GM18499 (cell line): ENCODE measurements around the gene SNAP91.
A peak's percentile ranks its signal among the peaks of the same experiment; 100 is the strongest.
"Not testable (repeated sequence)": the region's sequence is repeated elsewhere in the genome, so short reads cannot be mapped to it uniquely, and the experiment has no call there.

Experiments used
- ATAC-seq: cut with Tn5 transposase; IDR thresholded peaks from one replicate; pipeline ENCODE4 v1.9.1; 2021; ENCODE audit warnings: moderate number of reproducible peaks; ENCODE audit not compliant: insufficient read depth, unreplicated experiment

Gene SNAP91

GRCh38 chr6:83558975-83559374, 149.9 kb downstream of the SNAP91 start:
- no peak for ATAC-seq

- ATAC-seq: no peak
Observed at GRCh38 chr6:83556871-83557270, 152.0 kb downstream of the SNAP91 start.

GRCh38 chr6:83551748-83552147, 157.2 kb downstream of the SNAP91 start:
- not testable (repeated sequence) for ATAC-seq

- ATAC-seq: not testable (repeated sequence)
Observed at GRCh38 chr6:83550482-83550881, 158.4 kb downstream of the SNAP91 start.

- no peak for ATAC-seq
Observed at GRCh38 chr6:83546636-83547035, 162.3 kb downstream of the SNAP91 start.

GRCh38 chr6:83539678-83540077, 169.2 kb downstream of the SNAP91 start:
- ATAC-seq: no peak

- ATAC-seq: no peak
Observed at GRCh38 chr6:83536647-83537589, 172.0 kb downstream of the SNAP91 start.

- no peak for ATAC-seq
Observed at GRCh38 chr6:83536034-83536646, 172.8 kb downstream of the SNAP91 start.

- ATAC-seq: no peak
Observed at GRCh38 chr6:83518816-83519480, 190.0 kb downstream of the SNAP91 start.

- no peak for ATAC-seq
Observed at GRCh38 chr6:83517500-83517899, 191.4 kb downstream of the SNAP91 start.

GRCh38 chr6:83514866-83515466, 193.9 kb downstream of the SNAP91 start:
- peak; percentile 51 for ATAC-seq

GRCh38 chr6:83514466-83514865, 194.4 kb downstream of the SNAP91 start:
- ATAC-seq: no peak

GRCh38 chr6:83511901-83512681, 196.8 kb downstream of the SNAP91 start, which contains the start of gene PRSS35:
PRSS35 (plus strand) TSS chr6:83512534; CDS start chr6:83523442, 10,908 bp downstream.
- no peak for ATAC-seq

- no peak for ATAC-seq
Observed at GRCh38 chr6:83511266-83511665, 197.6 kb downstream of the SNAP91 start.

GRCh38 chr6:83510791-83511190, 198.1 kb downstream of the SNAP91 start:
- no peak for ATAC-seq

GRCh38 chr6:83509441-83509840, 199.5 kb downstream of the SNAP91 start:
- no peak for ATAC-seq

GRCh38 chr6:83505356-83505755, 203.5 kb downstream of the SNAP91 start:
- no peak for ATAC-seq
